Measurements from ENCODE around the gene DOCK4.

The DOCK4 gene

GRCh38 chr7:112162142-112162766 lies 43.9 kb downstream of the DOCK4 start:
- H2BK12ac ChIP-seq (ENCODE audit: low read length in 2 of 2) = no peak overlapping the region
- WGBS = 0% methylated on average over 2 of the region's 2 CpGs
- no peaks in the 10 kb centered on the region for H3K36me3 ChIP-seq (ENCODE audit: control insufficient read depth in 1 of 2, insufficient read depth in 2 of 2, low read depth in 1 of 2, low read length in 2 of 2)

DNA sequence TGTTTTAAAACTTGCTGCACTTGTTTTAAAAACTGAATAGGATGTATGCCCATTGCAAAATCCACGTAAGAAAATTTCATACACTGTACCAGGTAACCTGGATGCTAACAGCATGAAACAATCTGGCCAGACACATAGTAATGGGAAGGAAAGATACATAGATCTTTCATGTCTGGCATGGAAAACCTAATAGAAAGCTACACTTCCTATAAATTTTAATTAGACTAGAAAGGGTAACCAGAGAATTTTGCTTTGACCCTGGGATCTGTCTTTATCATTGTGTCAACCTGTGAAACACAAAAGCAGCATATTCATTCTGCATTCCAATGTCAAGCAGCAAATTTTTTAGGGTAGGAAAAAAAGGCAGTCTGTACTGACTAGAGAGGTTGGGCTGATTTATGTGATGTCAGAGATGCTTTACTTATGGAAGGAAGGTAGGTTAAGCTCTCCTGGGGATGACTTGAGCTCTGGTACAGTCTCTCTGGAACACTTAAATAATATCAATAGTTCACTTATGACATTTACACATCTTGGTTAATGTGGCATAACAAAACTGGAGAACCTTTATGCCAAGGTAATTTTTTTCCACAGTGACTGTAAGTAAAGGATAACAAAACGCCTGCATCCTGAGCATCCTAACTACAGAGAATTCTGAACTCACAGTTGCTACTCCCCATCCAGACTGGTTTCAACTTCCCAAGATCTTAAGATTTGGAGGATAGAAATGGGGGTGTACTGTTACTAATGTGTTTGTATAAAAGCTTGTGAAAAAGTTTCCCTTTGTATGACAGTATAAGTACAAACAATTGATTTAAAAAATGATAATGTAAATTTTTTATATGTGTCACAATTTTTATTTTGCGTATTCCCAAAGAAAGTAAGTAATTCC lies 44.7 kb downstream of the DOCK4 start:
- peaks cover 4% of the 10 kb centered on the region for H3K79me1 ChIP-seq (replicated peaks; ENCODE audit: low read length, poor library complexity, severe bottlenecking)
- no peak overlapping the region for H2BK120ac ChIP-seq (ENCODE audit: low read depth, low read length)
- H4K91ac ChIP-seq (ENCODE audit: low read length) = no peak overlapping the region
- H4K8ac ChIP-seq (ENCODE audit: low read length) = no peak overlapping the region
- H3K4me1 ChIP-seq (ENCODE audit: control insufficient read depth, insufficient read depth, low read depth, low read length) = peaks cover 9% of the 10 kb centered on the region
- H3K18ac ChIP-seq (ENCODE audit: low read depth in 1 of 2, low read length in 2 of 2) = no peak overlapping the region
- H2BK12ac ChIP-seq (ENCODE audit: low read length in 2 of 2) = no peak overlapping the region
- no peak overlapping the region for H2BK5ac ChIP-seq (ENCODE audit: low read depth, low read length, poor library complexity, severe bottlenecking)
- no peak overlapping the region for H3K9ac ChIP-seq (ENCODE audit: low read length)
- no peak overlapping the region for H3K4me2 ChIP-seq (ENCODE audit: low read length, poor library complexity, severe bottlenecking)
- H3K27me3 ChIP-seq (ENCODE audit: control insufficient read depth in 1 of 2, insufficient read depth in 1 of 2, low read length in 2 of 2) = no peaks in the 10 kb centered on the region
- WGBS = 50% methylated on average over 1 of the region's 3 CpGs
- peak overlapping the region; percentile 64 for H3K27ac ChIP-seq (ENCODE audit: low read length, poor library complexity, severe bottlenecking)
- no peak overlapping the region for H3K14ac ChIP-seq (ENCODE audit: low read length in 2 of 2)
- H3K36me3 ChIP-seq (ENCODE audit: control insufficient read depth in 1 of 2, insufficient read depth in 2 of 2, low read depth in 1 of 2, low read length in 2 of 2) = no peaks in the 10 kb centered on the region
- DNase-seq = no peak
- H3K9me3 ChIP-seq (ENCODE audit: control insufficient read depth, low read length) = no peaks in the 10 kb centered on the region
- H3K23ac ChIP-seq (ENCODE audit: low read length in 2 of 2) = no peak overlapping the region
- no peak overlapping the region for H2AK5ac ChIP-seq (ENCODE audit: low read length, severe bottlenecking)
- no peak overlapping the region for H3K4me3 ChIP-seq (ENCODE audit: insufficient read depth in 1 of 2, low read depth in 1 of 2, low read length in 2 of 2)
- no peak overlapping the region for H2BK15ac ChIP-seq (ENCODE audit: low read depth, poor library complexity, severe bottlenecking)
- no peak overlapping the region for H2AFZ ChIP-seq (ENCODE audit: low read depth, low read length)
- H3K4ac ChIP-seq (ENCODE audit: low read depth in 1 of 2, low read length in 2 of 2) = peak overlapping the region in 1 of 2 experiments; percentile 37

More at GRCh38 chr7:112162142-112162766, 43.9 kb downstream of the DOCK4 start:
- Histone ChIP-seq H4K8ac (ENCODE audit: low read length) (no peak overlapping the region), H3K18ac (ENCODE audit: low read depth in 1 of 2, low read length in 2 of 2) (peak overlapping the region in 1 of 2 experiments; percentile 35), H3K23ac (ENCODE audit: low read length in 2 of 2) (no peak overlapping the region), H2BK15ac (ENCODE audit: low read depth, poor library complexity, severe bottlenecking) (no peak overlapping the region), H4K91ac (ENCODE audit: low read length) (no peak overlapping the region), H3K79me1 (replicated peaks; ENCODE audit: low read length, poor library complexity, severe bottlenecking) (peaks cover 7% of the 10 kb centered on the region), H3K4me2 (ENCODE audit: low read length, poor library complexity, severe bottlenecking) (peak overlapping the region; percentile 28), H3K9me3 (ENCODE audit: control insufficient read depth, low read length) (no peaks in the 10 kb centered on the region), H3K9ac (ENCODE audit: low read length) (no peak overlapping the region), H2BK120ac (ENCODE audit: low read depth, low read length) (no peak overlapping the region), H3K27ac (ENCODE audit: low read length, poor library complexity, severe bottlenecking) (peak overlapping the region; percentile 70), H3K14ac (ENCODE audit: low read length in 2 of 2) (no peak overlapping the region), H3K4me3 (ENCODE audit: insufficient read depth in 1 of 2, low read depth in 1 of 2, low read length in 2 of 2) (no peak overlapping the region), H3K4ac (ENCODE audit: low read depth in 1 of 2, low read length in 2 of 2) (no peak overlapping the region), H2AK5ac (ENCODE audit: low read length, severe bottlenecking) (no peak overlapping the region), H3K27me3 (ENCODE audit: control insufficient read depth in 1 of 2, insufficient read depth in 1 of 2, low read length in 2 of 2) (no peaks in the 10 kb centered on the region), H2AFZ (ENCODE audit: low read depth, low read length) (no peak overlapping the region), H3K4me1 (ENCODE audit: control insufficient read depth, insufficient read depth, low read depth, low read length) (peaks cover 7% of the 10 kb centered on the region), H2BK5ac (ENCODE audit: low read depth, low read length, poor library complexity, severe bottlenecking) (no peak overlapping the region)
- peak; percentile 78 for DNase-seq

DNA sequence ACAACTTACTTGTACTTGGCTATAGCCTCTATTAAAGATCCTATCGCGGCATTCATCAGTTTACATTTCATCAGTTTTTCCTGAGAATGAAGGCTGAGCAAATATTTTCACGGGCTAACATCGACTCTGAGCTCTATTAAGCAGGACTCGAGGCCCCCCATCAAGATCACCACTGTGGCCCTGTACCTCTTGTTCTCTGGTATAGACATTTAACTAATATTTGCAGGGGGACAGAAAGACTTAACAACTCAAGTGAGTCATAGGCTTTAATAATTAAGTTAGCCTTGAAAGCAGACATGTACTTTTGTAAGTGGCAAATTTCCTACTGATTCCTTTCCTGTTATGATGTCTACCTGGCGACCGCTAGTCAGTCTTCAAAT lies 45.4 kb downstream of the DOCK4 start:
- Histone ChIP-seq H3K23ac (ENCODE audit: low read length in 2 of 2) (no peak overlapping the region), H3K4me1 (ENCODE audit: control insufficient read depth, insufficient read depth, low read depth, low read length) (peaks cover 9% of the 10 kb centered on the region), H3K14ac (ENCODE audit: low read length in 2 of 2) (no peak overlapping the region), H2BK15ac (ENCODE audit: low read depth, poor library complexity, severe bottlenecking) (no peak overlapping the region), H3K27me3 (ENCODE audit: control insufficient read depth in 1 of 2, insufficient read depth in 1 of 2, low read length in 2 of 2) (no peaks in the 10 kb centered on the region), H3K79me1 (replicated peaks; ENCODE audit: low read length, poor library complexity, severe bottlenecking) (peaks cover 3% of the 10 kb centered on the region), H3K27ac (ENCODE audit: low read length, poor library complexity, severe bottlenecking) (peak overlapping the region; percentile 58), H2AK5ac (ENCODE audit: low read length, severe bottlenecking) (no peak overlapping the region), H4K8ac (ENCODE audit: low read length) (peak overlapping the region; percentile 47), H3K18ac (ENCODE audit: low read depth in 1 of 2, low read length in 2 of 2) (no peak overlapping the region), H2AFZ (ENCODE audit: low read depth, low read length) (no peak overlapping the region), H3K9ac (ENCODE audit: low read length) (no peak overlapping the region), H2BK5ac (ENCODE audit: low read depth, low read length, poor library complexity, severe bottlenecking) (no peak overlapping the region), H3K4me3 (ENCODE audit: insufficient read depth in 1 of 2, low read depth in 1 of 2, low read length in 2 of 2) (no peak overlapping the region), H3K4me2 (ENCODE audit: low read length, poor library complexity, severe bottlenecking) (peak overlapping the region; percentile 59), H3K36me3 (ENCODE audit: control insufficient read depth in 1 of 2, insufficient read depth in 2 of 2, low read depth in 1 of 2, low read length in 2 of 2) (no peaks in the 10 kb centered on the region), H3K9me3 (ENCODE audit: control insufficient read depth, low read length) (no peaks in the 10 kb centered on the region), H3K4ac (ENCODE audit: low read depth in 1 of 2, low read length in 2 of 2) (no peak overlapping the region), H4K91ac (ENCODE audit: low read length) (no peak overlapping the region), H2BK120ac (ENCODE audit: low read depth, low read length) (no peak overlapping the region), H2BK12ac (ENCODE audit: low read length in 2 of 2) (no peak overlapping the region)
- DNase-seq = peak; percentile 40
- WGBS = 17% methylated on average over 5 of the region's 7 CpGs

DNA sequence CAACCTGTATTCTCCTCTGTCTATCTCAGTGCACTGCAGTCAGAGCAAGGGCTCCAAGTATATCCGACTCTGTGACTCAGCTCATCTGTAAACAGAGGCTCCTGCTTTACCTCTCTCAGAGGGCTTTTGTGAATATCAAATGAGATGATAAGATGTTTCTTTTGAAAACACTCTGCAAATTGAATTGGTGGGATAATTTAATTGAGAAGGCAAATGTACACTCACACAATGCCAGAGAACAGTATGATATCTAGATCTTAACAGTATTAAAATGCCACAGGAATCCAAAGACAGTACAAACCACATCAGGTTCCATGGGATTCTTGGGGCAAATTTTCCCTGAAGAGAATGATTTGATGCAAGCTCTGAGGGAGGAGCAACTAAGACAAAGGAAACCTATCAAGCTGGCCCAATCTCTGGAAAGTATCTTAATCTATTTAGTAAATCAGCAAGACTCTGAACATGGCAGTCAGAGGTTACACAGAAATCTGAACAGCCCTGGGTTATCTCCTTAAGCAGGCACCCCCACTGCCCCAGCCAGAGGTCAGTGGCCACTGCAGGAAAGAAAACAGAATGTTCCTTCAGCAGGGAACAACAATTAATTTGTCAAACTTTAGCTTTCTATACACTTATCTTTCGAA lies 45.9 kb downstream of the DOCK4 start:
- no peak overlapping the region for H3K4me2 ChIP-seq (ENCODE audit: low read length, poor library complexity, severe bottlenecking)
- H3K4ac ChIP-seq (ENCODE audit: low read depth in 1 of 2, low read length in 2 of 2) = no peak overlapping the region
- H3K4me3 ChIP-seq (ENCODE audit: insufficient read depth in 1 of 2, low read depth in 1 of 2, low read length in 2 of 2) = no peak overlapping the region
- no peak overlapping the region for H2BK12ac ChIP-seq (ENCODE audit: low read length in 2 of 2)
- H3K14ac ChIP-seq (ENCODE audit: low read length in 2 of 2) = no peak overlapping the region
- H3K27me3 ChIP-seq (ENCODE audit: control insufficient read depth in 1 of 2, insufficient read depth in 1 of 2, low read length in 2 of 2) = no peaks in the 10 kb centered on the region
- no peak overlapping the region for H2AK5ac ChIP-seq (ENCODE audit: low read length, severe bottlenecking)
- 5% methylated on average over 2 of the region's 2 CpGs for WGBS
- H3K9me3 ChIP-seq (ENCODE audit: control insufficient read depth, low read length) = no peaks in the 10 kb centered on the region
- H2AFZ ChIP-seq (ENCODE audit: low read depth, low read length) = no peak overlapping the region
- peaks cover 9% of the 10 kb centered on the region for H3K4me1 ChIP-seq (ENCODE audit: control insufficient read depth, insufficient read depth, low read depth, low read length)
- H3K9ac ChIP-seq (ENCODE audit: low read length) = no peak overlapping the region
- DNase-seq = peak; percentile 69
- H3K27ac ChIP-seq (ENCODE audit: low read length, poor library complexity, severe bottlenecking) = peak overlapping the region; percentile 58
- peaks cover 4% of the 10 kb centered on the region for H3K79me1 ChIP-seq (replicated peaks; ENCODE audit: low read length, poor library complexity, severe bottlenecking)
- no peaks in the 10 kb centered on the region for H3K36me3 ChIP-seq (ENCODE audit: control insufficient read depth in 1 of 2, insufficient read depth in 2 of 2, low read depth in 1 of 2, low read length in 2 of 2)
- no peak overlapping the region for H2BK5ac ChIP-seq (ENCODE audit: low read depth, low read length, poor library complexity, severe bottlenecking)
- H4K8ac ChIP-seq (ENCODE audit: low read length) = no peak overlapping the region
- peak overlapping the region in 1 of 2 experiments; percentile 48 for H3K18ac ChIP-seq (ENCODE audit: low read depth in 1 of 2, low read length in 2 of 2)
- H2BK15ac ChIP-seq (ENCODE audit: low read depth, poor library complexity, severe bottlenecking) = no peak overlapping the region
- no peak overlapping the region for H4K91ac ChIP-seq (ENCODE audit: low read length)
- H3K23ac ChIP-seq (ENCODE audit: low read length in 2 of 2) = no peak overlapping the region
- H2BK120ac ChIP-seq (ENCODE audit: low read depth, low read length) = no peak overlapping the region
